Right renal pelvis (tissue), 4 donors: ENCODE results near the gene ANKFN1. TPM values are rescaled to one million over a fixed set of nuclear protein-coding genes. Genes with fewer than 3 reads are reported as not detected.
A peak's percentile ranks its signal among the peaks of the same experiment; 100 is the strongest.

ENCODE experiments used
- DNase-seq, 4 donors: peaks; one replicate each; pipeline ENCODE4 v3.0.0-alpha.2; 2013; ENCODE audit warnings: low read depth in 4 of 4, low spot score in 3 of 4, missing footprints in 1 of 4
- polyA plus RNA-seq, 4 donors: library from polyadenylated mRNA; unstranded; fragments of 120-200 nt; gene quantifications; one replicate each; pipeline ENCODE4 v1.2.1, GENCODE V29; 2013; ENCODE audit not compliant: insufficient read length in 4 of 4

ANKFN1 gene
- polyA plus RNA-seq, 4 donors: 0.51 to 1.3 (median 0.69) TPM

- no peak for DNase-seq
Measured at GRCh38 chr17:56431736-56432135, 278.5 kb downstream of the ANKFN1 start.

GRCh38 chr17:56432443-56432842 is 279.2 kb downstream of the ANKFN1 start:
- DNase-seq: no peak

GRCh38 chr17:56434610-56435009 is 281.3 kb downstream of the ANKFN1 start:
- no peak for DNase-seq

GRCh38 chr17:56436142-56436541 is 282.9 kb downstream of the ANKFN1 start:
- DNase-seq: no peak

GRCh38 chr17:56440419-56440818 is 287.1 kb downstream of the ANKFN1 start:
- DNase-seq: no peak

GRCh38 chr17:56441308-56441707 is 288.0 kb downstream of the ANKFN1 start:
- DNase-seq: no peak

GRCh38 chr17:56445692-56446411 is 292.6 kb downstream of the ANKFN1 start:
- DNase-seq: no peak

- DNase-seq: no peak
Measured at GRCh38 chr17:56447171-56447570, 293.9 kb downstream of the ANKFN1 start.

GRCh38 chr17:56448371-56448770 is 295.1 kb downstream of the ANKFN1 start:
- no peak for DNase-seq

GRCh38 chr17:56449176-56449575 is 295.9 kb downstream of the ANKFN1 start:
- no peak for DNase-seq

- DNase-seq: no peak
Measured at GRCh38 chr17:56451629-56452028, 298.4 kb downstream of the ANKFN1 start.

- DNase-seq: no peak
Measured at GRCh38 chr17:56452461-56452860, 299.2 kb downstream of the ANKFN1 start.

GRCh38 chr17:56457501-56457900 is 304.2 kb downstream of the ANKFN1 start:
- DNase-seq: no peak

- DNase-seq: no peak
Measured at GRCh38 chr17:56465886-56466285, 312.6 kb downstream of the ANKFN1 start.

- DNase-seq: no peak
Measured at GRCh38 chr17:56468840-56469239, 315.6 kb downstream of the ANKFN1 start.

- DNase-seq: no peak
Measured at GRCh38 chr17:56471696-56472095, 318.4 kb downstream of the ANKFN1 start.

- DNase-seq: no peak
Measured at GRCh38 chr17:56475116-56475515, 321.8 kb downstream of the ANKFN1 start.

GRCh38 chr17:56478836-56479447 is 325.7 kb downstream of the ANKFN1 start:
- peak in 1 of 4 donors; percentile 5 for DNase-seq

GRCh38 chr17:56480501-56480900 is 327.2 kb downstream of the ANKFN1 start:
- DNase-seq: no peak

GRCh38 chr17:56481659-56482058 is 328.4 kb downstream of the ANKFN1 start:
- peak in 1 of 4 donors; percentile 8 for DNase-seq

GRCh38 chr17:56482229-56482628 is 329.0 kb downstream of the ANKFN1 start:
- DNase-seq: no peak

GRCh38 chr17:56486732-56487131 is 333.5 kb downstream of the ANKFN1 start:
- no peak for DNase-seq
